ENCODE data around the gene OLFML3.

OLFML3 gene

DNA sequence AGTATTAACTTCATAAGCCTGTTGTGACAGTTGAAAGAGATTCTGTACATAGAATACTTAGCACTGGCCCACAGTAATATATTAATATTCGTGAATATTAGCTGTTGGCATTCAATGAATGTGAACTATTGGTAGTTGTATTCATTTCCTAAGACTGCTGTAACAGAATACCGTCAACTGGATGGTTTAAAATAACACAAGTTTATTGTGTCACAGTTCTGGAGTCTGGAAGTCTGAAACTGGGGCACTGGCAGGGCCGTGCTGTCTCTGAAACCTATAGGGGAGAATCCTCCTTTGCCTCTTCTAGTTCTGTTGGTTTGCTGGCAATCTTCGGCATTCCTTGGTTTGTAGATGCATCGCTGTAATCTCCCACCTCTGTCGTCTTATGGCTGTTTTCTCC is 47.5 kb downstream of the OLFML3 start:
- H4K91ac ChIP-seq (ENCODE audit: low read depth, low read length, poor library complexity) = no peak overlapping the region
- no peak overlapping the region for H3K18ac ChIP-seq (ENCODE audit: low read length)
- no CpG with 5 or more reads among the region's 6 CpGs for WGBS, 2 donors (ENCODE audit: extremely low coverage in 2 of 2, insufficient read length in 2 of 2, insufficient replicate concordance in 1 of 2)
- H3K9me3 ChIP-seq (replicated peaks in 1 of 2; ENCODE audit: control insufficient read depth in 2 of 2, insufficient read depth in 1 of 2, low read depth in 1 of 2, low read length in 2 of 2) = no peaks in the 10 kb centered on the region
- no peak overlapping the region for H2AK5ac ChIP-seq (ENCODE audit: low read depth, low read length)
- no peak overlapping the region for H2BK15ac ChIP-seq (ENCODE audit: low read length)
- no peak for DNase-seq (ENCODE audit: low spot score)
- H2AFZ ChIP-seq (ENCODE audit: low read length) = no peak overlapping the region
- H3K4me2 ChIP-seq (ENCODE audit: insufficient read depth, low read length, poor library complexity, severe bottlenecking) = no peak overlapping the region
- H3K23ac ChIP-seq (ENCODE audit: low read depth, low read length, poor library complexity) = no peak overlapping the region
- no peak overlapping the region for H3K9ac ChIP-seq (ENCODE audit: low read depth, low read length, poor library complexity)
- H2BK12ac ChIP-seq (ENCODE audit: low read length) = no peak overlapping the region
- no peak overlapping the region for H3K14ac ChIP-seq (ENCODE audit: low read length)
- H3K27me3 ChIP-seq (ENCODE audit: control insufficient read depth in 3 of 3, insufficient read depth in 3 of 3, low read depth in 1 of 3, low read length in 3 of 3) = no peaks in the 10 kb centered on the region
- no peak overlapping the region for H4K8ac ChIP-seq (ENCODE audit: low read depth, low read length)
- no peaks in the 10 kb centered on the region for H3K36me3 ChIP-seq (replicated peaks in 1 of 2; ENCODE audit: control insufficient read depth in 2 of 2, insufficient read depth in 2 of 2, low read length in 2 of 2)
- H3K79me1 ChIP-seq (ENCODE audit: low read depth, low read length) = no peaks in the 10 kb centered on the region
- H2BK5ac ChIP-seq (ENCODE audit: low read length) = no peak overlapping the region
- no peak overlapping the region for H2BK120ac ChIP-seq (ENCODE audit: low read depth, low read length)
- H3K4me3 ChIP-seq (ENCODE audit: low read length in 2 of 2) = no peak overlapping the region
- H3K4me1 ChIP-seq (ENCODE audit: control insufficient read depth in 2 of 2, insufficient read depth in 1 of 2, low read depth in 1 of 2, low read length in 2 of 2) = peaks cover 2 to 12% of the 10 kb centered on the region in 2 donors
- no peak overlapping the region for H3K4ac ChIP-seq (ENCODE audit: low read length)
- H3K27ac ChIP-seq (replicated peaks; ENCODE audit: low read length) = no peak overlapping the region

Data from neuronal stem cell (in vitro differentiated cells).